HEK293 (cell line): Measurements from ENCODE around the gene RIN1.

ENCODE experiments used
- SCRT1 ChIP-seq: fragments of 450-650 bp; formaldehyde crosslinking; IDR thresholded peaks from 2 replicates; pipeline ENCODE4 v1.5.1; 2016; ENCODE audit warnings: missing biosample characterization, missing genetic modification characterization, borderline replicate concordance
- SCRT2 ChIP-seq: fragments of 450-650 bp; formaldehyde crosslinking; IDR thresholded peaks from 2 replicates; pipeline ENCODE4 v1.5.1; 2016; ENCODE audit warnings: missing biosample characterization, missing genetic modification characterization
- SETDB1 ChIP-seq: IDR thresholded peaks from one replicate; pipeline ENCODE4 v1.6.1; 2017; ENCODE audit warnings: mild to moderate bottlenecking, low read length, moderate library complexity, mixed read lengths; ENCODE audit not compliant: insufficient read length
- SP7 ChIP-seq: fragments of 450-650 bp; formaldehyde crosslinking; IDR thresholded peaks from 2 replicates; pipeline ENCODE4 v1.5.1; 2016; ENCODE audit warnings: missing biosample characterization, missing genetic modification characterization
- TCF7L2 ChIP-seq: IDR thresholded peaks from 2 replicates; pipeline ENCODE4 v1.6.1; 2011; ENCODE audit warnings: low read depth, mild to moderate bottlenecking, inconsistent platforms, low read length, moderate library complexity, borderline replicate concordance
- ZBTB11 ChIP-seq: fragments of 450-650 bp; formaldehyde crosslinking; conservative IDR thresholded peaks from 2 replicates; pipeline ENCODE4 v1.5.1; 2016; ENCODE audit warnings: low read depth, missing biosample characterization, missing genetic modification characterization
- ZBTB48 ChIP-seq: fragments of 450-650 bp; formaldehyde crosslinking; IDR thresholded peaks from 2 replicates; pipeline ENCODE4 v1.5.1; 2016; ENCODE audit warnings: missing biosample characterization, missing genetic modification characterization
- ZBTB7A ChIP-seq: fragments of 450-650 bp; formaldehyde crosslinking; IDR thresholded peaks from 2 replicates; pipeline ENCODE4 v1.5.1; 2016; ENCODE audit warnings: low read depth, missing biosample characterization, missing genetic modification characterization
- ZEB2 ChIP-seq: fragments of 450-650 bp; formaldehyde crosslinking; IDR thresholded peaks from 2 replicates; pipeline ENCODE4 v1.5.1; 2016; ENCODE audit warnings: missing biosample characterization, missing genetic modification characterization
- ZNF112 ChIP-seq: fragments of 450-650 bp; formaldehyde crosslinking; IDR thresholded peaks from 2 replicates; pipeline ENCODE4 v1.5.0; 2017; ENCODE audit warnings: missing biosample characterization, missing genetic modification characterization
- ZNF114 ChIP-seq: fragments of 450-650 bp; formaldehyde crosslinking; IDR thresholded peaks from 2 replicates; pipeline ENCODE4 v1.5.0; 2017; ENCODE audit warnings: missing biosample characterization, missing genetic modification characterization
- ZNF133 ChIP-seq: fragments of 450-650 bp; formaldehyde crosslinking; IDR thresholded peaks from 2 replicates; pipeline ENCODE4 v1.5.1; 2016; ENCODE audit warnings: missing biosample characterization, missing genetic modification characterization
- ZNF169 ChIP-seq: fragments of 450-650 bp; formaldehyde crosslinking; IDR thresholded peaks from 2 replicates; pipeline ENCODE4 v1.5.1; 2016; ENCODE audit warnings: missing biosample characterization, missing genetic modification characterization
- ZNF2 ChIP-seq: fragments of 450-650 bp; formaldehyde crosslinking; IDR thresholded peaks from 2 replicates; pipeline ENCODE4 v1.5.1; 2016; ENCODE audit warnings: missing biosample characterization, missing genetic modification characterization
- ZNF26 ChIP-seq: fragments of 450-650 bp; formaldehyde crosslinking; IDR thresholded peaks from 2 replicates; pipeline ENCODE4 v1.5.1; 2016; ENCODE audit warnings: missing biosample characterization, missing genetic modification characterization
- ZNF473 ChIP-seq: fragments of 450-650 bp; formaldehyde crosslinking; IDR thresholded peaks from 2 replicates; pipeline ENCODE4 v1.5.1; 2017; ENCODE audit warnings: missing biosample characterization, missing genetic modification characterization
- ZNF513 ChIP-seq: fragments of 450-650 bp; IDR thresholded peaks from 2 replicates; pipeline ENCODE4 v1.5.1; 2018; ENCODE audit warnings: missing biosample characterization, missing genetic modification characterization
- ZNF530 ChIP-seq: fragments of 450-650 bp; formaldehyde crosslinking; IDR thresholded peaks from 2 replicates; pipeline ENCODE4 v1.5.1; 2016; ENCODE audit warnings: low read depth, missing biosample characterization, missing genetic modification characterization
- ZNF548 ChIP-seq: fragments of 450-650 bp; formaldehyde crosslinking; IDR thresholded peaks from 2 replicates; pipeline ENCODE4 v1.5.1; 2016; ENCODE audit warnings: missing biosample characterization, missing genetic modification characterization
- ZNF624 ChIP-seq: fragments of 450-650 bp; formaldehyde crosslinking; IDR thresholded peaks from 2 replicates; pipeline ENCODE4 v1.5.1; 2017; ENCODE audit warnings: missing biosample characterization, missing genetic modification characterization
- ZNF626 ChIP-seq: fragments of 450-650 bp; sonication (Bioruptor Pico); formaldehyde crosslinking; IDR thresholded peaks from 2 replicates; pipeline ENCODE4 v1.5.1; 2018; ENCODE audit warnings: missing biosample characterization, missing genetic modification characterization, inconsistent platforms
- ZNF747 ChIP-seq: fragments of 450-650 bp; formaldehyde crosslinking; IDR thresholded peaks from 2 replicates; pipeline ENCODE4 v1.5.1; 2016; ENCODE audit warnings: missing biosample characterization, missing genetic modification characterization
- ZNF76 ChIP-seq: fragments of 450-650 bp; formaldehyde crosslinking; IDR thresholded peaks from 2 replicates; pipeline ENCODE4; 2016; ENCODE audit warnings: low read depth, missing biosample characterization, missing genetic modification characterization, borderline replicate concordance
- ZNF843 ChIP-seq: fragments of 450-650 bp; formaldehyde crosslinking; IDR thresholded peaks from 2 replicates; pipeline ENCODE4 v1.5.1; 2016; ENCODE audit warnings: missing biosample characterization, missing genetic modification characterization
- ZSCAN30 ChIP-seq: fragments of 450-650 bp; IDR thresholded peaks from 2 replicates; pipeline ENCODE4 v1.5.1; 2018; ENCODE audit warnings: missing biosample characterization, mild to moderate bottlenecking, missing genetic modification characterization, moderate library complexity
- ZSCAN4 ChIP-seq: fragments of 450-650 bp; formaldehyde crosslinking; IDR thresholded peaks from 2 replicates; pipeline ENCODE4 v1.5.1; 2017; ENCODE audit warnings: missing biosample characterization, missing genetic modification characterization
- TF ChIP-seq, protein P1 (sequence below): fragments of 450-650 bp; formaldehyde crosslinking; IDR thresholded peaks from 2 replicates; pipeline ENCODE4 v1.5.1; 2016; ENCODE audit warnings: missing biosample characterization, missing genetic modification characterization

Gene RIN1

GRCh38 chr11:66347425-66348276, 11.4 kb upstream of the RIN1 start, which contains the start of gene B4GAT1 (continued):
- TF ChIP-seq SCRT2 (tag by site-specific recombination) (peak; percentile 71), ZNF624 (tag by site-specific recombination) (no peak), ZNF473 (tag by site-specific recombination) (no peak), SCRT1 (tag by site-specific recombination) (no peak), ZNF169 (no peak), ZBTB11 (tag by site-specific recombination) (0 out of 2 replicates have a peak, but pooled peaks have one; percentile 27), ZSCAN30 (tag by site-specific recombination) (peak; percentile 80), ZNF76 (tag by site-specific recombination) (peak; percentile 70), ZBTB48 (tag by site-specific recombination) (no peak), SETDB1 (no peak), ZSCAN4 (peak; percentile 57), ZNF513 (no peak), ZNF114 (tag by site-specific recombination) (no peak), TCF7L2 (no peak), ZNF133 (no peak), ZNF626 (tag by site-specific recombination) (no peak), ZNF2 (tag by site-specific recombination) (peak; percentile 94), ZEB2 (tag by site-specific recombination) (peak; percentile 83; the same call in 1 of the 2 replicates), ZNF843 (peak; percentile 52; the same call in 1 of the 2 replicates), ZNF530 (no peak), ZBTB7A (0 out of 2 replicates have a peak, but pooled peaks have one; percentile 25), SP7 (tag by site-specific recombination) (peak; percentile 82), ZNF548 (tag by site-specific recombination) (no peak), ZNF26 (no peak), ZNF112 (tag by site-specific recombination) (no peak), ZNF747 (no peak)
- TF ChIP-seq, protein P1, sequence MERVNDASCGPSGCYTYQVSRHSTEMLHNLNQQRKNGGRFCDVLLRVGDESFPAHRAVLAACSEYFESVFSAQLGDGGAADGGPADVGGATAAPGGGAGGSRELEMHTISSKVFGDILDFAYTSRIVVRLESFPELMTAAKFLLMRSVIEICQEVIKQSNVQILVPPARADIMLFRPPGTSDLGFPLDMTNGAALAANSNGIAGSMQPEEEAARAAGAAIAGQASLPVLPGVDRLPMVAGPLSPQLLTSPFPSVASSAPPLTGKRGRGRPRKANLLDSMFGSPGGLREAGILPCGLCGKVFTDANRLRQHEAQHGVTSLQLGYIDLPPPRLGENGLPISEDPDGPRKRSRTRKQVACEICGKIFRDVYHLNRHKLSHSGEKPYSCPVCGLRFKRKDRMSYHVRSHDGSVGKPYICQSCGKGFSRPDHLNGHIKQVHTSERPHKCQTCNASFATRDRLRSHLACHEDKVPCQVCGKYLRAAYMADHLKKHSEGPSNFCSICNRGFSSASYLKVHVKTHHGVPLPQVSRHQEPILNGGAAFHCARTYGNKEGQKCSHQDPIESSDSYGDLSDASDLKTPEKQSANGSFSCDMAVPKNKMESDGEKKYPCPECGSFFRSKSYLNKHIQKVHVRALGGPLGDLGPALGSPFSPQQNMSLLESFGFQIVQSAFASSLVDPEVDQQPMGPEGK, result peak; percentile 84
